HG02870 (cell line): ENCODE measurements around the gene ITGAE.

ENCODE experiments used
- ATAC-seq: cut with Tn5 transposase; IDR thresholded peaks from one replicate; pipeline ENCODE4 v1.9.1; 2021; ENCODE audit warnings: mild to moderate bottlenecking, moderate library complexity; ENCODE audit not compliant: unreplicated experiment

ITGAE gene

GRCh38 chr17:3817851-3818605 is 17.0 kb upstream of the ITGAE start:
- no peak for ATAC-seq

DNA sequence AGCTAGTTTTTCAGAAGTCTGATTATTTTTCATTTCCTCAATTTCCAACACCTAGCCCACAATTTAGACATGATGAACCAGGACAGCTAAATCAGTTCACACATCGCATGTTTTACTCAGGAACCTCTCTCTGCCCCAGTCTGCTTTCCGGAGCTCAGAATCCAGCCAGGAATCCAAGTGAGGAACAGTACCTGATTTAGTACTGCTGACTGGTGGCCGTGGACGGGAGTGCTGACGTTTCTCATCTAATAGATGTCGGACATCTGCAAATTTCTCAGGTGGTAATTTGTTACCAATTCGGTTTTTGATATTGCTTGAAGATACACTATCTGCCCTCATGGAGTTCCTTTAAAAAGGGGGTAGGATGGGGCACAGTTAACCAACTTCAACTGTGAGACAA is 14.9 kb upstream of the ITGAE start:
- no peak for ATAC-seq

GRCh38 chr17:3815122-3815521 is 14.1 kb upstream of the ITGAE start:
- ATAC-seq: no peak

- no peak for ATAC-seq
Measured at GRCh38 chr17:3814361-3814760, 13.4 kb upstream of the ITGAE start.

GRCh38 chr17:3813171-3813570 is 12.2 kb upstream of the ITGAE start:
- ATAC-seq: no peak

GRCh38 chr17:3812771-3813170 is 11.8 kb upstream of the ITGAE start:
- no peak for ATAC-seq

- no peak for ATAC-seq
Measured at GRCh38 chr17:3812284-3812683, 11.3 kb upstream of the ITGAE start.

- ATAC-seq: no peak
Measured at GRCh38 chr17:3810019-3810418, 9.0 kb upstream of the ITGAE start.

- ATAC-seq: no peak
Measured at GRCh38 chr17:3809135-3809534, 8.1 kb upstream of the ITGAE start.

GRCh38 chr17:3808701-3809100 is 7.7 kb upstream of the ITGAE start:
- no peak for ATAC-seq

DNA sequence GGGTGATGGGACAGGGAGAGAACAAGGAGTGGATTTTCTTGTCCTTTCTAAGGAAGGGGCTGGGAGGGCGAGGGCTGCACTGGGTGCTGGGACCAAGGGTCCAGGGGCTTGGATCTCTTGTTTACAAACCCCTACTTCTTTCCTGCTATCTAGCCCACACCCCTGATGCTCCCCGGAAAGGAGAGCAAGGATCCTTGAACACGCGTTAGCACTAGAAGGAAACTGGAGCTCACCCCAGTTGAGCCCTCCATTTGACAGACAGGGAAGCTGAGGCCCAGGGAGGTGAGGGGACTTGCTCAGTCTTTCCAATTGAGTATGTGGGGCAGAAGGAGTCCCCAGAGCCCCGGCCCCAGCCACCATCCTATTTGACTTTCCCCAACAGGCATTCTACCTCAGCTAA is 4.6 kb upstream of the ITGAE start:
- ATAC-seq: no peak

- ATAC-seq: no peak
Measured at GRCh38 chr17:3804503-3804931, 3.5 kb upstream of the ITGAE start.

GRCh38 chr17:3803308-3803640 is 2.3 kb upstream of the ITGAE start:
- ATAC-seq: no peak

DNA sequence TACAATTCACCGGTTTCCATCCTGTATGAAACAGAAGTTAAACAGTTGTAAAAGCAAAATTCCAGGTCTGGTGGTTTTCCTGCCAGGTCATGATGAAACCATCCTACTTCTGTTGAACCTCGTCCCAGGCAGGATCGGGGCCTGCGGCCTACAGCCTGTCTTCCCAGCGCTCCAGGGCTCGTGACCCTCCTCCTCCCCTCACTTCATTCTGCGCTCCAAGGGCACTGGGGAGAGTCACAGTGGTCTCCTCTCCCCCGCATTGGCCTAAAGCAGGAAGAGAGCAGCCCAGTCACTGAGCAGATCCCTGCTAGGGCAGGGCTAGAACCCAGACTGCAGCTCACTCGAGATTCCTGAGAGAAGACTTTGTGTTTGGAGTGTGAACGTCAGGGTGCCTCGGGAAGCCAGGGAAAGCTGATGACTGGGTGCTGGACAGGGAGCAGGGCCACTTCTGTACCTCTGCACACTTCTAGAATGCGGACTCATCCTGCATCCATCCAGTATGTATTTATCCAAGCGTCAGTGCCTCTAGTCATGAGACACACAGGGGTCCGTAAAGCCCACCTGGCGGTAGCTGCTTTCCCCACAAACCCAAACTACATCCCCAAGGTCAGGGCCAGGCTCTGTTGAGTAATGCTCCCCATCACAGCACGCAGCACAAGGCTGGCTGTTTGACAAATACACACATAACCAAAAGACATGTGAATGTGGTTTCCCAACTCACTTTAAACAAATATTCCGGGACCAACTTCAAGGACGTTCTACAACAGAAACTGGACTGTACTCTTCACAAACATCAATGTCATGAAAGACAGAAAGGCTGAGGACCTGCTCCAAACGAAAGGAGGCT is 1.7 kb upstream of the ITGAE start:
- ATAC-seq: no peak

DNA sequence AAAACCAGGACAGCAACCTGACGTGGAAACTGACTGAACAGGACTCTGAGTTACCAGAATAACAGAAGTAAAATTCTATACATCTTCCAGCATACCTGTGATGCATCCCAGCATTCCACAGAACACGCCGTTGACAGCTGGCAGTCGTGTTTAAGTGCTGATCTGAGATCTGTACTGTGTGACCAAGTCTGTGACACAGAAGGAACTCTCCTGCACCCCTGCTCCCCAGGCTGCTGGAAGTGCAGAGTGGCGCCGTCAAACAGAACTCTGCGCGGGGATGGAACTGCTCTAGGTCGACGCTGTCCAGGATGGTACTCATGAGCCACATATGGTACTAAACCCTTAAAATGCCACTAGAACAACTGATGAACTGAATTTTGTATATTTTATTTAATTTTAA is 804 bp upstream of the ITGAE start:
- no peak for ATAC-seq

DNA sequence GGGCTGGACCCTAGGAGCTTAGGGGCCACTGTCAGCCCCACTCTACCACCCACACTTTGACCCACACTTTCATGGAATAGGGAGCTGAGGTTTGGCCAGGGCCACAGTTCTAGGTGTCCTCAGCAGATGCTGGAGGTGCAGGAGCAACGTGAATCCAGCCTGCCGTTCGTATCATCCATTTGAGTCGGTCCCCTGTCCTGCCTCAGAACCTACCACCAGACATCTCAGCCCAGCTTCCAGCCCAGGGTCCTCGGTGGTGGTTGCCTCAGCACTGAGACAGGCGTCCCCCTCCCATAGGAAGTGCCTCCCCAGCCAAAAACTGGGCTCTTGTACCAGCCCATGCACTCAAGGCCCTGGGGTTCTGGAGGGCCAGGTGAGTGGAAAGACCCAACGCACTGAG is 359 bp upstream of the ITGAE start:
- no peak for ATAC-seq

DNA sequence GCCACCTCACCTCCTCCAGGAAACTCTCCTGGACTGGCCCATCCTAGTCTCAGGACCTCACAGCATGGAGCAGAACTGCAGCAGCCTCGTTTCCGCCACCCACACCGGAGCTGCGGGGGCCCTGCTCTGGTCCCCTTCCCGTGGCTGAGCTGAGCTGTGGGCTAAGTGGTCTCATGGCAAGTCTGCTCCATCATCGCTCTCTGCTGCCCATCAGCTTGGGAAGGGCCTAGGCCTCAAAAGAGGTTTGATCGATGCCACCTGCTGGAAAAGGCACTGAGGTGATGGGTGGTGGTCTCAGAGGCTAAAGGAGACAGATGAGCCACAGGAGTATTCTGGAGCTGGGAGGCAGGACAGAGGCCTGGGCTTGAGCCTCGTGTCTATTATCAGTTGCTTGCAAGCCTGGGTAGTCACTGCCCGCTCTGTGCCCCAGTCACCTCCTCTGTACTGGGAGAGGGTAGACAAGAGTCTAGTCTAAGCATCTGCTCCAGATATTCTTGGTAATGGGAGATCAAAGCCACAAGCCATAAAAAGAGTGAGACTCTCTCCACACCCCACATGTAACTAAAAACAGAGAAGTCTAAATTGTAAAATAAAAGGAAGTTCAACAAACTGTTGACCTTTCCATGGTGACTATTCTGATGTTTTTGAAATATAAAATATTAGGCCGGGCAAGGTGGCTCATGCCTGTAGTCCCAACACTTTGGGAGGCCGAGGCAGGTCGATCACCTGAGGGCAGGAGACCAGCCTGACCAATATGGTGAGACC is 1.6 kb downstream of the ITGAE start:
- no peak for ATAC-seq

DNA sequence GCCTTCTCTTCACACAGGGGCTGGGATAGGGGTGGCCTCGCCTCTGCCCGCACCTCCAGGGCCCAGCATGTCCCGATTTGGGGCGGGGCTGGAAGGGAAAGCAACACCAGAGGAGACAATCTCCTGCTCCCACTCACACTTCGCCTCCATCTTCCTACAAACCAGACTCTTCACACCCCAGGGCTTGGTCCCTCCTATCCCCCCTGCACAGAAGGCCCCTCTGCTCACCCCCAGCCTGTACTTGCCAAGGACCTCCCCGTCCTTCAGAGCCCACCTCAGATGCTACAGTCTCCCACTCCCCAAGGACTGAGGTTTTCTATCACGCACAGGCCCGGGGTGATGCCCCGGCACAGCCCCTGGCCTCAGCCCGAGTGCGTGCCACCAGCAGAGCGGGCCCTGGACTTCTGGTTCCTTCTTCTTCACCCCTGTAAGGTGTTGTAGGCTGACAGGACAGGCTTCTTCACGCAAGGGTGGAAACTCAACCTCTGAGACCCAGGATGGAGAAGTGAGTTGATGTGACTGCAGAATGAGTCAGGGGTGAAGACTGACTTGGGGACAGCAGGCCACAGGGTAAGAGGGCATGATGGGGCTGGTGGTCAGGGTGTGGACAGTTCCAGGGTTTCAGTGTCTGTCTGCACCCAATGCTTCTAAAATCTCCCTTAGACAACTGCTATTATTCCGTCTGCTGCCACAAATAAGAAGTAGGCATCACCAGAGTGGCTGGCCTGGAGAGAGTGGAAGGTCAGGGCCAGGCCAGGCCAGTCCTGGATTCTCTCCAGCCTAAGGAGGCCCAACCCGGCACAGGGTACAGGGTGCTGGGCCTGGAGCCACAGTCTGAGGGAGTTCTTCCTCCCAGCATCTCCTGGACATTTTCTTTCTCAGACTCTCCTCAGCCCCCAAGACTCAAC is 2.5 kb downstream of the ITGAE start:
- no peak for ATAC-seq

- ATAC-seq: peak; percentile 22
Measured at GRCh38 chr17:3796822-3797170, 4.2 kb downstream of the ITGAE start.

GRCh38 chr17:3796110-3796821 is 4.7 kb downstream of the ITGAE start:
- ATAC-seq: peak; percentile 75
